PFSK-1 (cell line): Measurements from ENCODE around the gene TNFSF13B.

Experiments used
- POLR2AphosphoS5 ChIP-seq: IDR thresholded peaks from 2 replicates; pipeline ENCODE4 v1.6.1; 2012; ENCODE audit warnings: low read depth, mild to moderate bottlenecking, control low read depth, low read length, moderate library complexity
- SIN3A ChIP-seq: IDR thresholded peaks from 2 replicates; pipeline ENCODE4 v1.6.1; 2012; ENCODE audit warnings: mild to moderate bottlenecking, low read length, moderate library complexity, borderline replicate concordance; ENCODE audit not compliant: insufficient read depth
- TAF1 ChIP-seq: IDR thresholded peaks from 2 replicates; pipeline ENCODE4 v1.6.1; 2012; ENCODE audit warnings: low read length, control low read depth, borderline replicate concordance; ENCODE audit not compliant: insufficient read depth
- TF ChIP-seq, protein P1 (sequence below), 2 experiments: IDR thresholded peaks; 2 replicates each; pipeline versions ENCODE4 v1.6.1 to v1.8.0; 2011 to 2012; ENCODE audit warnings: low read depth in 2 of 2, low read length in 2 of 2, control low read depth in 1 of 2, inconsistent platforms in 1 of 2, mild to moderate bottlenecking in 1 of 2, moderate library complexity in 1 of 2; ENCODE audit not compliant: insufficient read depth in 1 of 2

DNA sequence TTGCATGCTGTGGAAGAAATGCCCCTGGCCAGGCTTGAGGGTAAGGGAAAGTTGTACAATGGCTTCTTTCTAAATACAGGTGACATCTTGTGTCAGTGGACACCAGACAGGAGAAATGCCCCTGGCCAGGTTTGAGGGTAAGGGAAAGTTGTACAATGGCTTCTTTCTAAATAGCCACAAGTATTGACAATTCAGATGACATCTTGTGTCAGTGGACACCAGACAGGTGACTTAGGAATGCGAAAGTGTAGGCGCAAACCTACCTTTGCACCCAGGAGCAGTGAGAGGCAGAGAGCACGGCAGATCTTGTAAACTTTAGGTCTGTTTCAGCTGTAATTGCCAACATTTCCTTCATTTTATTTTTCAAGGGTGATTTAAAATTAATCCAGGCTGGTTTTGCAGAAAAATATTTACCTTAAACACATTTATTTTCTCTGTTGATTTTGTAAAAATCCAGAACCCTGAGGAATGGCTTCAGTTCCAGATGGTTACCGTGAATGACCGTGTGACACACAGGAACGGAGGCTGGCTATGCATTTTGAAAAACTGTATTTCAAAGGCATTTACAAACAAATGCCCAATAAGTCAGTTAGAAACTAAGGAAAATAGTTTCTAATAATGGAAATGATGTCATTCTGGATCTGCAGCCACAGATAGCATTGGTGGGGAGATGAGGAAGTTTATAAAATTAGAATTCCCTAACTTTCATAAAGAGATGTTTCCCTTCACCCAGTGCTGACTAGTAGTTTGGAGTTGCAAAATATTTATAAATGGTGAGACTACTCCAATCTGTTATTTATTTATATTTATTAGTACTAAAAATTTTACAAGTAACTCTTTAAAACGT, 34.9 kb downstream of the TNFSF13B start:
- no peak for TF ChIP-seq POLR2AphosphoS5
- TF ChIP-seq, protein P1, sequence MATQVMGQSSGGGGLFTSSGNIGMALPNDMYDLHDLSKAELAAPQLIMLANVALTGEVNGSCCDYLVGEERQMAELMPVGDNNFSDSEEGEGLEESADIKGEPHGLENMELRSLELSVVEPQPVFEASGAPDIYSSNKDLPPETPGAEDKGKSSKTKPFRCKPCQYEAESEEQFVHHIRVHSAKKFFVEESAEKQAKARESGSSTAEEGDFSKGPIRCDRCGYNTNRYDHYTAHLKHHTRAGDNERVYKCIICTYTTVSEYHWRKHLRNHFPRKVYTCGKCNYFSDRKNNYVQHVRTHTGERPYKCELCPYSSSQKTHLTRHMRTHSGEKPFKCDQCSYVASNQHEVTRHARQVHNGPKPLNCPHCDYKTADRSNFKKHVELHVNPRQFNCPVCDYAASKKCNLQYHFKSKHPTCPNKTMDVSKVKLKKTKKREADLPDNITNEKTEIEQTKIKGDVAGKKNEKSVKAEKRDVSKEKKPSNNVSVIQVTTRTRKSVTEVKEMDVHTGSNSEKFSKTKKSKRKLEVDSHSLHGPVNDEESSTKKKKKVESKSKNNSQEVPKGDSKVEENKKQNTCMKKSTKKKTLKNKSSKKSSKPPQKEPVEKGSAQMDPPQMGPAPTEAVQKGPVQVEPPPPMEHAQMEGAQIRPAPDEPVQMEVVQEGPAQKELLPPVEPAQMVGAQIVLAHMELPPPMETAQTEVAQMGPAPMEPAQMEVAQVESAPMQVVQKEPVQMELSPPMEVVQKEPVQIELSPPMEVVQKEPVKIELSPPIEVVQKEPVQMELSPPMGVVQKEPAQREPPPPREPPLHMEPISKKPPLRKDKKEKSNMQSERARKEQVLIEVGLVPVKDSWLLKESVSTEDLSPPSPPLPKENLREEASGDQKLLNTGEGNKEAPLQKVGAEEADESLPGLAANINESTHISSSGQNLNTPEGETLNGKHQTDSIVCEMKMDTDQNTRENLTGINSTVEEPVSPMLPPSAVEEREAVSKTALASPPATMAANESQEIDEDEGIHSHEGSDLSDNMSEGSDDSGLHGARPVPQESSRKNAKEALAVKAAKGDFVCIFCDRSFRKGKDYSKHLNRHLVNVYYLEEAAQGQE (IDR thresholded peaks at IDR 0.05; ENCODE audit: insufficient read depth in 1 of 2, low read depth in 2 of 2, low read length in 2 of 2), result no peak
- no peak for TF ChIP-seq TAF1
- TF ChIP-seq SIN3A, result no peak
